D341Med (cell line): Measurements from ENCODE around the gene OSBPL5.
"Not testable (repeated sequence)": the region's sequence is repeated elsewhere in the genome, so short reads cannot be mapped to it uniquely, and the experiment has no call there.

Experiments used
- DNase-seq: peaks from one replicate; pipeline ENCODE4 v3.0.0; 2012; ENCODE audit warnings: low spot score

The OSBPL5 gene

DNA sequence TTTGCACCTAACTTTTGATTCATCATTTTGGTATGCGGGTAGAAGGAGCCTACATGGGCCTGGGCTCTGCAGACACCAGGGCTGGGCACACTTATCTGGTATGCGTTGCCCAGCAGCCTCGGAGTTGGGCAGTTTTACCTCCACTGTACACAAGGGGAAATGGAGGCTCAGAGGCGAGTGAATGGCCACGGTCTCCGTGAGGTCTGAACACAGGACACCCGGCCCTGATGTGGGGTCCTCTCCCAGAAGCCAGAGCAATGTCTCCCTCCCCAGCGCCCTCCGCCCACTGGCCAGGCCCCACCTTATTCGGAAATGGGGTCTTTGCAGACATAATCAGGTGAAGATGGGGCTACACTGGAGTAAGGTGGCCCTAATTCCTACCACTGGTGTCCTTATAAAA, 43.7 kb downstream of the OSBPL5 start:
- DNase-seq = no peak

DNA sequence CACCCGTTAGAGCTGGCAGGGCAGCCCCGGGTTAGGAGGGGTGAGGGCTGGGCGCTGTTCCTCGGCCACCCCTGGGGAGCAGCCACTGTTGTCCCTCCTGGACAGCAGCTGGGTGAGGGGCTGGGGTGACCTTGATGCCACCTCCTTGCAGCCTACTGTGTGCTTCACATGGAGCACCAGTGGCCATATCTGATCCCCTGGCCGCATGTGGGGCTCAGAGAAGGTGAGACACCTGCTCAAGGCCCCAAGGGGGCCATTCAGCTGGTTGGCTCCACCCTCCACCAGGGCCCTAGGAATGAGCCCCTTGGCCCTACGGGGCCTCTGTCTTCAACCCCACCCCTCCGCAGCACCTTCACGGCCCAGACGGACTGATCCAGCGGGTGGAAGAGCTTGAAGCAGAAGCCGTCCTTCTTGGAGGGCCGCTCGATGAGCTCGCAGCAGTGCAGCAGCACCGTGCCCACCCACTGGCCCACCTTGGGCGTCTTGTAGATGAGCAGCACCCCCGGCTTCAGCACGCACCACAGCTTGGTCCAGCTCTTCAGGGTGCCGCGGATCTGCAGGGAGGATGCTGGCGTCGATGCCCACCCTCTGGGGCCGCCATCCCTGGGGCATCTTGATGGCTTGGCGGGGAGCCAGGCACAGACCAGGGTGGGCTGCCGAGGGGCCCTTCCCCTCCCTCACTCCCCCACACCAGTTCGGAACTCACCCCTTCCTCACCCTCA, 44.9 kb downstream of the OSBPL5 start:
- DNase-seq = no peak

DNA sequence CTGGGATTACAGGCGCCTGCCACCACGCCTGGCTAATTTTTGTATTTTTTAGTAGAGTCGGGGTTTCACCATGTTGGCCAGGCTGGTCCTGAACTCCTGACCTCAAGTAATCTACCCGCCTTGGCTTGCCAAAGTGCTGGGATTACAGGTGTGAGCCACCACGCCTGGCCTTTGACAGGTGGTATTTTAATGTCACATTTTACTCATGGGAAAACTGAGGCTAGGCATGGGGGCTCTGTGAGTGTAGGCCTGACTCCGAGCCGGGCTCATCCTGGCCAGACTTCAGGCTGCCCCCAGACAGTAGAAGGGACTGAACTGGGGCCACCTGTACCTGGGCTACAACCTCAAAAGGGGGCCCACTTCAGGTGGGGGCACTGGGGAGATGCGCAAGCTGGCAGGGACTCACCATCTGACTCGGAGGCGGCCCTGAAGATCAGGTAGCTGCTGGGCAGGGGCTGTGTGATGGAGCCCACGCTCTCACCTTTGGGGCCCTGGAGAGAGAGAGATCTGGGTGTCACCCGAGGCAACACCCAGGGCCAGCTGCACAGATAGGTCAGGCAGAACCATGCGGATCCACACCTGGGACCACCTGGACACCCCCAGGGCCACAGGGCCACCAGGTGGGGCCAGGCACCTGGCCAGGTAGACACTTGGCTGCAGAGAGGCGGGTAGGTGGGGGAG, 45.8 kb downstream of the OSBPL5 start:
- no peak for DNase-seq

DNA sequence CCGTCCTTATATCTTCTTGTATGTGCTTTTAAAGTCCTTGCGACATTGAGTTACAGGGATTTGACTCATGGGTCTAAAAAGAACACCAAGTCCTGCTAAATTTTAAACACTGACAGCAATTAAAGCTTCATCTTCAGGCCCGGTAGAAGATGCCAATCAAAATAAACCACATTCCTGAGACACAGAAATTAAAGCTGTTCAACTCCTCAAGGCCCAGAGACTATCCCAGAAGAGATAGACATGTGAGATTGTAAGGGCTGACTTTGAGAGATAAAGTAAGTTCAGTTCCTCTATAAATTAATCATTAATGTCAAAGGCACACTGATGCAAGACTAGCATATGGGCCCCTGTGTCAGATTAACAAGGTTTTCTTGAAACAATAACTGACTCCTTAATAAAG, 49.8 kb downstream of the OSBPL5 start:
- DNase-seq = no peak

DNA sequence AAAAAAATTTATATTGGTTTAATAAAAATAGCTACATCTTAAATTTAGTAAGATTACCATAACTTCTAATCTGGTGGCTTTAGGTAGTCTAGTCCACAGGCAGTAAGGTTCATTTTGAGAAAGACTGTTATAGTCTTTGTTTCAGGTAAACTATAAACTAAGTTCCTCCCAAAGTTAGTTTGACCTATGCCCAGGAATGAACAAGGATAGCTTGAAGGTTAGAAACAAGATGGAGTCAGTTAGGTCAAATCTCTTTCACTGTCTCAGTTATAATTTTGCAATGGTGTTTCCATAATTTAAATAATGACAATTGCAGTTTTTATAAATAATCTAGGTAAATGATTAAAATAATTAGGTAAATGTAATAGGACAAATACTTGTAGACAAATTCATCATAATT, 51.4 kb downstream of the OSBPL5 start:
- not testable (repeated sequence) for DNase-seq

DNA sequence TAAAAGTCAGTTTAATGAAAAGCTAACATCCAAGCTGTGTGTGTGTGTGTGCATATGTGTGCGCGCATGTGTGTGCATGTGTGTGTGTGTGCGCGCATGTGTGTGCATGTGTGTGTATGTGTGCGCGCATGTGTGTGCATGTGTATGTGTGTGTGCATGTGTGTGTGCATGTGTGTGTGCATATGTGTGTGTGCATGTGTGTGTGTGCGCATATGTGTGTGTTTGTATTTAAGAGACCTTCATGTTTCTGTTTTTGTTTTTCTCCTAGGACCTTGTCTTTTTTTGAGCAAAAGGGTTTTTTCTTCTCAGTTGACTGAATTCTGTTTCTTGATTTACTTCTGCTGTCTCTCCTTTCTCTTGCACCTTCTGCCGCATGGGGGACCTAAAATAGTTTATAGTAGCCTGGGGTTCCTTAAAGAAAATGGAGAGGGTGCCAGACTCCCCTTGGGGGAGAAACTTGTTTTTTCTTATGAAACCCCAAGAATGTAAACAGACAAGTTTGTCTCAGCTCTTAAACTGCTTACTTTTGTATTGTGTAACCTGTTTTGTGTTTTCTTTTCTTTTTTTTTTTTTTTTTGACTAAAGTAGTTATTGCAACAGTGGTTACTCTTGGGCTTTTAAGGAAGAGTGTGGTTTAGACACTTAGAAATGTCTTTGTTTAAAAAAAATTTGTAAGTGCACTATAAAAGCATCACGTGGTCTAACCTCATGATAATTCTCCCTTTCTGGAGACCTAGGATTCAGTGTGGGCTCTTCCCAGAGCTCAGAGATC, 53.0 kb downstream of the OSBPL5 start:
- no peak for DNase-seq

DNA sequence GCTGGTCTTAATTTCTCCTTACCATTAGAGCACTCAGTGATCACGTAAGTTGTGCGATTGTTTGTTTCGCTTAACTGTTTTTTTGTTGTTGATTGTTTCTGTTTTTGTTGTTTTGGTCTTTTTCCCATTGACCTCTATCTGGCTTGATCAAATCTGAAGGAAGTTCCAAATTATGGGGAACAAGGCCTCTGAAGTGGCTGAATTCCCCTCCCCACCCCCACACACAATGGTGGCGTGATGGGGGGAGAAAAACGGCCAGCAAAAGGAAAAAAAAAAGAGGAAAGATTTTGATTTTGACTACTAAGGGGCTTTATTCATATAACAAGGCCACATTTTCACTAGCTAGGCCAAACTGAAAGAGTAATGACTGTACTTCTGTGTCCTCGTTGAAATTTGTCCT, 53.6 kb downstream of the OSBPL5 start:
- DNase-seq = no peak

DNA sequence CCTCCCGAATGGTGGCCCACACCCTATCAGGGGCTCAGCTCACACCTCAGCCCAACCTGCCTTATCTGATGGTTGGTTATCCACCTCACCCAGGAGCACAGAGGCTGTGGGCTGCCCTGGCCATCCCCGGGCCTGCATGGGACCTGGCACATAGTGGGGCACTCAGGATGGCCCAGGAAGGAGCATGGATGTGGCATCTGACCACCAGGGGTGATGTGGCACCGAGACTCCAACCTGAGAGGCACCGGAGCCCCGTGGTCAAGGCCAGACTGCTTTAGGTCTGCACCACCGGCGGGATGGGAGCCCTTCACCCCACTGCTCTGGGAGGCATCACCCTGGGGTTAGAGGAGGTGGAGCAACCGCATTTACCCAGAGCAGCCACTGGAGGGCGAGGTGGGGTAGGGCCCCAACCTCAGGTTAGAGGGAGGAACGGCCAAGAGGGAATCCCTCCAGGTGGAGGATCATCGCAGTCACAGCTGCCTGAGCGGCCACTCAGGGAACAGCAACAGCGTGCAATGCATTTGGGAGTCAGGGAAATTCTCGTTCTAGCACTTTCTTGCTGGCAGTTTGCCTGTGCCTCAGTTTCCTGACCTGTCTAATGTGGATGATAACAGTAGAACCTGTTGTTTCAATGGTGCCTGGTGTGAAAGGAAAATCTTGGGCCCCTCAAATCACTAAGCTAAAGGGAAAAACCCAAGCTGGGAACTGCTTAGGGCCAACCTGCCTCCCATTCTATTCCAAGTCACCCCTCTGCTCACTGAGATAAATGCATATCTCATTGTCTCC, 55.0 kb downstream of the OSBPL5 start:
- peak; percentile 80 for DNase-seq

DNA sequence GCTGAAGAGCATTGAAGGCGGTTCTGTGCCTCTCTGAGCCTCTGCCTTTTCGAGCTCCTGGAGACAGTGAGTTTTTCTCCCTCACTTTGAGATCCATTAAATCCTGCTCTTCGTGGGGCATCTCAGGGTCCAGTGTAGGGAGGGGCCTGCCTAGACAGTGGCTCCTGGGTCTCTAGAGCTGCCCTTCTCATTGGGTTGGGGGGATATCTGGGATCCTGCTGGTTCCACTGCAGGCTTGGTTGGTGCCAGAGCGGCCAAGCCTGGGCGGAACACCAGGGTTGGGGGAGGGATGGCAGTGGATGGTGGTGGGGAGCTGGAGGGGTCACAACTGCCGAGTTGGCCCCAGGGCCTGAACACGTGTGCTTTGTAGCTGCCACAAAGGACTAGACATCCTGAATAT, 55.7 kb downstream of the OSBPL5 start:
- no peak for DNase-seq

DNA sequence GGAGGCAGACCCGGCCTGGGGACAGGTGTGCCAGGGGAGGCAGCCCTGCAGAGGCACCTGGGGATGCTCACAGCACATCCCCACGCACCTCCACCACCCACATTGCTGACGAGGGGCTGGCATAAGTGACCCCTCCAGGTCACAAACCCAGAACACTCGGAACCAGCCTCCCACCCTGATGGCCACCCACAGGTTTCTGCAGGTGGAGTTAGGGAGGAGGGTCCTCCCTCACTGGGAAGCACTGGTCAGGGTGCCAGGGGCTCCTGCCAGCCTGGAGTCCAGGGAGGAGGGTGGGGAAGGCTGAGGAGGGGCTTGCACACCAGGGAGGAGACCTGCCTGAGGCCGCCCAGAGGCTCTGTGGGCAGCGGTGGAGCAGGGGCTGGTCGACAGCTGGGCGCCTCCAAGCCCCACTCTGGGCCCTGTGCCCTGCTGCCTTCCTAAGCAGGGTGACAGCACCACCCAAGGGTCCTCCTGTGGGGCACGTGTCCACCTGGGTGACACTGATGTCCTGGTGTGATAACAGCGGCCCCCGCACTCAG, 56.9 kb downstream of the OSBPL5 start:
- DNase-seq = no peak

DNA sequence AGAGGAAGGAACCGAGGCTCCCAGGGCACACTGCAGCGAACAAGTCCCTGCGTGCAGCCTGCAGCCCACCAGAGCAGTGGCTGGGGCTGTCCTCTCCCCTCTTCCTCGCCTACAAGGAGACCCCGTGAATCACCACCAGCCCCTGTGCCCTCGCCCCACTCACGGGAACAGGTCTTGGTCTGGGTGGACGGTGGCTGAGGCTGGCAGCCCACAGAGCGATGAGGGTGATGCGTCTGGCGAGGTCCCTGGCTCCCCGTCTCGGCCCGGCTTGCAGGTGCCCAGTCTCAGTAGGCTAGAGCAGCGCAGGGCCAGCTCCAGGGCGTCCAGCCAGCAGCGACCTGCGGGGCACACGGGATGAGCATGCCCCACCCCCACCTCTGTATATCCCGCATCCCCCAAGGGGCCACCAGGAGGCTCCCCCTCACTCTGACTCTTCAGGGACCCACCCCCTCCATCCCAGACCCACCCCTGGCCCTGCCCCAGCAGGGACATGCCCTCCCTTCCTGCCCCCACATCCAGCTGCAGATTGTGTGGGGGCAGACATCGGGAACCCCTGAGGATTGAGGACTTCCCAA, 57.4 kb downstream of the OSBPL5 start:
- DNase-seq = no peak

DNA sequence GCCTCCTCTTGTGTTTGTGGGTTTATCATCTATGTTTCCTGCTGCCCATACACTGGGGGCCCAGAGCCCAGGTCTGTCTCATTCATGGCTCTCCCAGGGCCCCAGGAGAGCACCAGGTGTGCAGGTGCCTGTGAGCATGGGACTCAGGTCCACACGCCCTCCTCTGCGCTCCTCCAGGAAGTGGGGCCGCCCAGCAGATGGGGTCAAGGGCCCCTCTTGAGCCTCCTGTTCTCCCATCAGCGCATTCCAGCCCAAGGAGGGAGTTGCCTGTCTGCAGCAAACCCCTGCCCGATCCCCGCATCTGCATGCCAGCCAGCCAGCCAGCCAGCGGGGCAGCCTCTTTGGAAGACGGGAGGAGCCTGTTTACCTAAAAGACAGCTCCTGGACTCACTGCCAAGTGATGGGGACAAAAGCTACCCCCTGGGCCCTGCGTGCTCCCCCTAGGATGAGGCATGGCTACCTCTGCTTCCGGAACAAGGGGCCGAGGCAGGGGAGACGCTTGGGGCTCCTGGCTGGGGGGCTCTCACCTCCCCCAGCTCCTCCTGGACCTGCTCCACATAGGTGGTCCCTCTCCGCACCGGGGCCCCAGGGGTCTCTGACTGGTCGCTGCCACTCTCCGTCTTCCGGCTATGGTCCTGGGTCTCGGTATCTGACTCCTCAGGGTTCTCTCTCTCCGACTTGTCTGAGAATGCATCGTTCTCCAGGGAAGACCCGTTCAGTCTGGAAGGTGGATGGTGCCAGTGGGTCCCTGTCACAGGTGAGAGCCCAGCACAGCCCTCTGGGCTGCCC, 58.2 kb downstream of the OSBPL5 start:
- DNase-seq = no peak

DNA sequence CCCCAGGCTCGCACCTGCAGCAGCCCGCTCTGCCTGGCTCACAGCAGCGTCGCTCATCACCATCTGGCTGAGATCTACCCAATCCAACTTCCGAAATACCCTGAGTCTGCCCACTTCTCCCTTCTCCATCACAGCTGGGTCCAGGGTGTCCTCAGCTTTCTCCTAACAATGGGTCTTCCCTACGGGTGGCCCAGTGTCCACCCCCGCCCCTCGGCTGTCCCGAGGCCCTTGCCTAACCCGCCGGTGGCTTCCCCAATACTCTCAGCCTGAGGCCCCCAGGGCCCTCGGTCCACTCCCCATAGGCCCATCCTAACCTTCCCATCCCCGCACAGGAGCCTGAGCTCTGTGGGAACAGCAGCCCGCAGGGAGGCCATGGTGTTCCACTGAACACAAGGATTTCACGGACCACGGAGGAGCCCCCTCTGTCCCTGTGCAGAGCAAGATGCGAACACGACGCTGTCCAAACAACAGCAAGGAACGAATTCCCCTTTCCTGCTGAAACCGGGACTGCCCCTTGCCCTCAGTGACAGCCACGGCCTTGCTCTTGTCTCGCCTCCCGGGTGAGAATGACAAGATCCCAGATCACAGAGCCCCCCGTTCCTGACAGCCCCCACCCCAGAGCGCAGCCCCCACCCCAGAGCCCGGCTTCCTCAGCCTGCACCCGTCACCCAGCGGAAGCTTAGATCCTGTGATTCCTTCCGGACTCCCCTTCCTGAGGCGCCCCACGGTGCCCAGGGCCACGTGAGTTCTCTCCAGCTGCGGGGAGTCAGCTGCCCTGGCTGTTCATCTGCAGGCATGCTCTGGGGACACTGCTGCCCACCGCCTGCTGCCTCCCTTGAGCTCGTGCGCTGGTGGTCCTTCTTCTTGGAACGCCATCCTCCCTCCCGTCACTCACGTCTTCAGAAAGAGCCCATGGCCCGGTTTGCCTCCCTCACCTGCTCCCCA, 59.0 kb downstream of the OSBPL5 start:
- no peak for DNase-seq

DNA sequence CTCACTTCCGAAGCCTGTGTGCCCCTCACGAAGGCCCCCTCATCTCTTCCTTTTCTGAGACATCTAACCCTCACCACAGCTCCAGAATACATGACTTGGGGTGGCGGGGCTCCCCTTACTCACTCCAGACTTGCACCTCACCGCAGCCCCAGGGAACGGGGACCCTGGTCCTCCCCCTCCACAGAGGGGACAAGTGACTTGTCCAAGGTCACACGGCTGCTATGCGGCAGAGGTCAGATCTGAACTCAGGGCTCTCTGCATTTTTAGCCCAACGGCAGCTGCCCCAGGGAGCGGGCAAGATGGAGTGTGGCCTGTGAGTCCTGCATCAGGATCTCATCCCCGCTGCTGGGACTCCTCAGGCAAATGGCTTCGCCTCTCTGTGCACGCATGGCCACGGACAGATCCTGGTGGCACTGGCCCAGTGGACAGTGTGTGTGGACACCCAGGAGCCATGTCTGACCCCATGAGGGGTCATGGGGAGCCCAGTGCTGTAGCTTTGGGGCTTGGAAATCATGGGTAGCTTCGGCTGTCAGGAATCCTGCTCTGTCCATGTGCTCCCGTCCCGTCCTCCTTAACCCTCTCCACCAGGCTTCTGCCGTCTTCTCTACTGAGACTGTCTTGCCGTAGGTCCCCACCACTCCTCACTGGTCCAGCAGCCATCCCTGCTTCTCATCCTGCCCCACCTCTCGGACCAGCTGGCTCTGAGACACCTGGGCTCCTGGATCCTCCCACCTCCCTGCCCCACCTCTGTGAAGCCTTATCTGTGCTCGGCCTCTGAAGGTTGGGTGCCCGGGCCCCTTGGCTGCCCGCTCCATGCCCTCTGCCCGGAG, 59.9 kb downstream of the OSBPL5 start:
- DNase-seq = peak; percentile 22

DNA sequence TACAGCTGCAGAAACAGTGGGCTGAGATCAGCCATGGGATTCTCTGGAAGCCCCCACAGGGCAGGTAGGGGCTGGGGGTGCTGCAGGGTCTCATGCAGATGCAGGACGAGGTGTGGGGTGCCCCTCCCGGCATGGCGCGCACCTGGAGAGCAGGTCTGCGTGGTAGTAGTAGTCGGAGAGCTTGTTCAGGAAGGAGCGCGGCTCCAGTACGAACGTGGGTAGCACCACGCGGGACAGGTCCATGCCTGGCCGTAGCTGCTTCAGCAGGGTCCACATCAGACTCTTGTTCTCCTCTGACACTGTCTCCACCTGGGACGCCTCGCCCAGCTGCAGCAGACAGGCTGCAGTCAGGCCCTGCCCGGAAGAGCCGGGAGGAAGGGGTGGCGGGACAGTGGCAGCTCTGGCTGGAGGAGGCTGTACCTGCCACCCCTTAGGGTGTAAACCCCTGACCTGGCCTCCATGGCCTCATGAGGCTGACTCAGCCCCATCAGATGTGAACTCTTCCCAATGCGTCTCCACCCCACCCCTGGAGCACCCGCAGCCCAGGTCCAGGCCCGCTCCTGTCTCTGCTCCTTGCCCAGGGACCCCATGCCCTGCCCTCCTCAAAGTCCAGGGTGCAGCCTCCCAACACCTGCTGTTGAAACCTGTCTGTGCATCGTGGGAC, 60.9 kb downstream of the OSBPL5 start:
- peak; percentile 29 for DNase-seq

DNA sequence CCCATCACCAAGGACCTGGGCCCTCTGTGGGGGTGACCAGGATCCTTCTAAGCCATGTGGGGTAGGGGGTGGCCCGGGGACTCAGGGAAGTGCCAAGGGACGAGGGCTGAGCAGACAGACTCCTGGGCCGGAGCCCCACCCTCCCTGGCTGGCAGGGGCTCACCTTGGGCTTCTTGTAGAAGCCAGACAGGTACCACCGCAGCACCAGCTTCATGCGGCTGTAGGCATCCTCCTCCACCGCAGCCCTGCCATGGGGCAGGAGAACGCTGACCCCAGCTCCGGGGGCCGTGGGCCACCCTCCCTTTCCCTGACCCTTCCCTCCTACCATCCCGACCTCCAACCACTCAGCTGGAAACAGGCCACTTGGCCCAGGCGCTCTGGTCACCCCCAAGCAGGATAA, 62.0 kb downstream of the OSBPL5 start:
- DNase-seq = peak; percentile 24

DNA sequence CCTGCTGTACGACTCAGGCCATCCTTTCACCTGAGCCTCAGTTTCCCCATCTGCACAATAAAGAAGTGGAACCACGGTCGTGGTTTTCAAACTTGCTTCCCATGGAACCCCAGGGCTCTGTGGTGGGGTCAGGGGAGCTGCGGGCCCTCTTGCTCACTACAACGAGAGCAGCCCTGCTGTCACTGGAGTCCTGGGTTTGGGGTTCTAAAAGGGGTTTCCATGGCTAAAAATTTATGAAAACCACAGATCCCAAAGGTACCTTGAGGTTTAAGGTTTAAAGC, 62.5 kb downstream of the OSBPL5 start:
- DNase-seq = no peak

DNA sequence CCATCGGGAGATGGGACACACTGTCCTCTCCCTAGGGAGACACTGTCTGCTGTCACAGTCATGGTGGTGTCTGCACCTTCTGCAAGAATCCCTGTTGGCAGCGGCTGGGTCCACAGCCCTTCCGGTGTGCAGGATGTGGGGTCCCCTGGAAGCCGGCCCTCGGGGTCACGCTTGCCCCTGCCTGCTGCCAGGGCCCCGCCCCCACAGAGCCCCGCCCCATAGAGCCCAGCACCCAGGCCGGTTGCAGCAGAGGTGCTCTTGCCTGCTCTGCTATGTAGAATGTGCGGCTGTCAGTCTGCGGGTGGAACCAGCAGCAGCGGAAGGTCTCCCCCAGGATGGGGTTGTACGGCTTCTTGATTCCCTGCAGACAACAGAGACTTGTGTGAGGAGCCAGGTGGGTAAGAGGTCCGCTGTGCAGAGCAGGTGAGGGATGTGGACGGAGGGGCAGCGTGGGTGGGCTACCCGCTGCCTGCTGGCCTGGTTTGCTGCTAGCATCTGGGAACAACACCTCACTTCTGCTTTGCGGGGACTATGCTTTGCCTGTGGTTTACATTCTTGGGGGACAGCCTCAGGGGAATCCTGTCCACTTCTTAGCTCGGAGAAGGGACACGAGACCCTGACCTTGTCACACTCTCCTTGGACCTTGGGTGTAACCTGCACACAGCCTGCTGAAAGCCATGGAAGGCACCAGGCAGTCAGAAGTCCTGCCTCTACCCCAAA, 63.0 kb downstream of the OSBPL5 start:
- no peak for DNase-seq
